K562 (cell line): ENCODE measurements around the gene SLC49A3. TPM values are rescaled to one million over a fixed set of nuclear protein-coding genes. Genes with fewer than 3 reads are reported as not detected.
A peak's percentile ranks its signal among the peaks of the same experiment; 100 is the strongest.
"Not testable (repeated sequence)": the region's sequence is repeated elsewhere in the genome, so short reads cannot be mapped to it uniquely, and the experiment has no call there.

Experiments used
- ATAC-seq: fragments of 200-7000 bp; cut with Tn5 transposase; 3 replicates; pipeline ENCODE4 v1.9.1; 2020; ENCODE audit warnings: moderate library complexity
- BruUV-seq: library from RNA; stranded (reverse); fragments of 400-500 nt; replicated peaks from 2 replicates; lab custom pipeline; 2021; lab: Mats Ljungman, UMichigan
- CTCF ChIA-PET: fragments of 300-600 bp; formaldehyde crosslinking; extraction: SDS; loops from one replicate; lab custom pipeline; 2021; ENCODE audit warnings: low intra/inter-chr PET ratio; lab: Yijun Ruan, JAX
- POLR2A ChIA-PET: fragments of 300-600, 350-650 bp; sonication (Branson Sonifier 250); formaldehyde crosslinking; extraction: SDS; loops from one replicate; lab custom pipeline; 2021; ENCODE audit warnings: antibody characterized with exemption, inconsistent platforms; lab: Yijun Ruan, JAX
- DNase-seq, 4 experiments: peaks; one replicate each; pipeline versions ENCODE4 v3.0.0 to v3.0.0-alpha.2; 2011 to 2018; ENCODE audit warnings: low spot score in 3 of 4, mixed read lengths in 3 of 4; ENCODE audit errors: extremely low read depth in 1 of 4
- FAIRE-seq: peaks from 2 replicates; lab custom pipeline; 2011; peaks lifted over from hg19 to GRCh38; lab: Jason Lieb, UNC
- H2AFZ ChIP-seq: 2 replicates; pipeline ENCODE4 v1.6.0; 2011; ENCODE audit warnings: low read depth, low read length, control low read depth, inconsistent platforms
- H3K27ac ChIP-seq: fragments of 200-600 bp; 3 replicates; pipeline ENCODE4 v1.8.0; 2011; ENCODE audit warnings: low read depth, mild to moderate bottlenecking, control low read depth, inconsistent platforms, low read length, moderate library complexity, mixed read lengths; ENCODE audit errors: extremely low read depth
- H3K27me3 ChIP-seq, 2 experiments: fragments of 300-600 bp in 1 of 2; 2 replicates in 1 of 2; 3 replicates in 1 of 2; pipeline versions ENCODE4 v1.6.0 to v1.8.0; 2011; ENCODE audit warnings: inconsistent platforms in 2 of 2, low read length in 2 of 2, mild to moderate bottlenecking in 1 of 2, mixed read lengths in 1 of 2, moderate library complexity in 1 of 2; ENCODE audit not compliant: control insufficient read depth in 2 of 2, insufficient read depth in 2 of 2
- H3K36me3 ChIP-seq: fragments of 300-600 bp; 3 replicates; pipeline ENCODE4 v1.8.0; 2011; ENCODE audit warnings: mild to moderate bottlenecking, low read length, inconsistent platforms; ENCODE audit not compliant: control insufficient read depth, insufficient read depth
- H3K4me1 ChIP-seq, 2 experiments: fragments of 200-600 bp in 1 of 2; replicated peaks in 1 of 2; 2 replicates in 1 of 2; 3 replicates in 1 of 2; pipeline versions ENCODE4 v1.5.1 to v1.8.0; 2011; ENCODE audit warnings: inconsistent platforms in 2 of 2, low read length in 2 of 2, mild to moderate bottlenecking in 1 of 2, mixed read lengths in 1 of 2, moderate library complexity in 1 of 2; ENCODE audit not compliant: control insufficient read depth in 2 of 2, insufficient read depth in 2 of 2
- H3K4me2 ChIP-seq: 2 replicates; pipeline ENCODE4 v1.6.1; 2011; ENCODE audit warnings: low read length, control low read depth, inconsistent platforms, mixed read lengths; ENCODE audit not compliant: insufficient read depth
- H3K4me3 ChIP-seq: fragments of 200-600 bp; sonication (generic), shearing (Covaris generic); 2 replicates; pipeline ENCODE4 v1.5.1; 2016; ENCODE audit warnings: control low read depth, inconsistent platforms
- H3K79me2 ChIP-seq: fragments of 200-600 bp; 3 replicates; pipeline ENCODE4 v1.8.0; 2011; ENCODE audit warnings: low read length, inconsistent platforms; ENCODE audit not compliant: control insufficient read depth, insufficient read depth
- H3K9ac ChIP-seq, 2 experiments: 2 replicates each; pipeline versions ENCODE4 v1.6.0 to v1.6.1; 2011; ENCODE audit warnings: low read depth in 2 of 2, low read length in 2 of 2, control low read depth in 1 of 2, inconsistent platforms in 1 of 2, mild to moderate bottlenecking in 1 of 2, mixed read lengths in 1 of 2; ENCODE audit not compliant: insufficient read depth in 1 of 2
- H3K9me1 ChIP-seq: one replicate; pipeline ENCODE4 v1.6.0; 2011; ENCODE audit warnings: inconsistent platforms, mild to moderate bottlenecking, low read length, moderate library complexity; ENCODE audit not compliant: control insufficient read depth, insufficient read depth
- H3K9me3 ChIP-seq: replicated peaks from 2 replicates; pipeline ENCODE4 v1.5.1; 2011; ENCODE audit warnings: low read depth, low read length, inconsistent platforms; ENCODE audit not compliant: control insufficient read depth, insufficient read depth
- H4K20me1 ChIP-seq: replicated peaks from 2 replicates; pipeline ENCODE4 v1.6.1; 2011; ENCODE audit warnings: low read length, inconsistent platforms, mixed read lengths; ENCODE audit not compliant: control insufficient read depth, insufficient read depth
- ETV5 ChIP-seq: sonication (generic); formaldehyde crosslinking; IDR thresholded peaks from 2 replicates; pipeline ENCODE4 v1.4.0; 2020; ENCODE audit warnings: low read depth, mild to moderate bottlenecking, missing genetic modification reagents
- JUN ChIP-seq, 2 experiments: sonication (generic) in 1 of 2; formaldehyde crosslinking in 1 of 2; IDR thresholded peaks; 2 replicates each; pipeline versions ENCODE4 v1.6.1 to v1.8.0; 2012 to 2022; ENCODE audit warnings: borderline replicate concordance in 2 of 2, mild to moderate bottlenecking in 2 of 2, improper control_type of control experiment in 1 of 2, low read depth in 1 of 2, low read length in 1 of 2, missing genetic modification reagents in 1 of 2
- NR1H2 ChIP-seq: sonication (generic); formaldehyde crosslinking; IDR thresholded peaks from 2 replicates; pipeline ENCODE4 v1.4.0; 2020; ENCODE audit warnings: mild to moderate bottlenecking, missing genetic modification reagents
- POLR2G ChIP-seq: fragments of 200-400 bp; formaldehyde crosslinking; IDR thresholded peaks from 2 replicates; pipeline ENCODE4 v1.6.1; 2017; ENCODE audit warnings: low read depth, mild to moderate bottlenecking, antibody characterized with exemption, low read length, moderate library complexity
- RBFOX2 ChIP-seq: fragments of 200-400 bp; formaldehyde crosslinking; IDR thresholded peaks from 2 replicates; pipeline ENCODE4 v1.6.1; 2017; ENCODE audit warnings: low read depth, mild to moderate bottlenecking, low read length, moderate library complexity
- ZBTB7A ChIP-seq: IDR thresholded peaks from 2 replicates; pipeline ENCODE4 v1.6.1; 2011; ENCODE audit warnings: low read depth, mild to moderate bottlenecking, low read length, moderate library complexity, borderline replicate concordance; ENCODE audit not compliant: control insufficient read depth
- ZNF830 ChIP-seq: fragments of 250-450 bp; sonication (Bioruptor Pico); IDR thresholded peaks from 2 replicates; pipeline ENCODE4 v1.5.0; 2021; ENCODE audit warnings: mild to moderate bottlenecking
- WGBS: fragments of 100-300 bp; shearing (Covaris generic); methylation state at CpG from one replicate; pipeline ENCODE4 v1.1.6; 2016; ENCODE audit warnings: low coverage, mixed read lengths; ENCODE audit not compliant: insufficient coverage; ENCODE audit errors: missing lambda C conversion rate; 5-methylcytosine and 5-hydroxymethylcytosine counted together
- in situ Hi-C: fragments of 300-500 bp; cut with MboI; formaldehyde crosslinking; loops from 4 replicates; pipeline ENCODE4 v1.15.0; 2018; ENCODE audit warnings: inconsistent platforms, mixed read lengths
- intact Hi-C: fragments of 100-400 bp; cut with micrococcal nuclease; formaldehyde crosslinking; loops from 2 replicates; pipeline ENCODE4 v1.14.2; 2022
- polyA plus RNA-seq, 8 experiments: library from polyadenylated mRNA; depleted of rRNA in 4 of 8; stranded (reverse) in 5 of 8; unstranded in 3 of 8; fragments of >200 nt; fragmentation: Nextera tagmentation in 2 of 8; fragmentation: Illumina TruSeq in 1 of 8; extraction: Ambion mirVana in 2 of 8; extraction: Trizol in 1 of 8; gene quantifications; 2 replicates each; pipeline versions ENCODE4 v1.2.1 to v1.2.3, GENCODE V29; 2011 to 2014; ENCODE audit warnings: inconsistent platforms in 1 of 8, missing spikeins in 1 of 8
- total RNA-seq, 7 experiments: library from RNA; depleted of rRNA in 6 of 7; stranded (reverse); fragments of >200 nt in 6 of 7; fragmentation: Illumina TruSeq in 2 of 7; extraction: Trizol in 2 of 7; gene quantifications; 2 replicates each; pipeline versions ENCODE4 v1.2.1 to v1.2.3, GENCODE V29; 2011 to 2021; ENCODE audit warnings: low replicate concordance in 1 of 7

The SLC49A3 gene
- total and polyA plus RNA-seq, 9 of the 15 experiments (the other 6 are each of a cell fraction or from before 2014, with no cell fraction given) = 0.24 to 0.41 TPM; not detected in 7

DNA sequence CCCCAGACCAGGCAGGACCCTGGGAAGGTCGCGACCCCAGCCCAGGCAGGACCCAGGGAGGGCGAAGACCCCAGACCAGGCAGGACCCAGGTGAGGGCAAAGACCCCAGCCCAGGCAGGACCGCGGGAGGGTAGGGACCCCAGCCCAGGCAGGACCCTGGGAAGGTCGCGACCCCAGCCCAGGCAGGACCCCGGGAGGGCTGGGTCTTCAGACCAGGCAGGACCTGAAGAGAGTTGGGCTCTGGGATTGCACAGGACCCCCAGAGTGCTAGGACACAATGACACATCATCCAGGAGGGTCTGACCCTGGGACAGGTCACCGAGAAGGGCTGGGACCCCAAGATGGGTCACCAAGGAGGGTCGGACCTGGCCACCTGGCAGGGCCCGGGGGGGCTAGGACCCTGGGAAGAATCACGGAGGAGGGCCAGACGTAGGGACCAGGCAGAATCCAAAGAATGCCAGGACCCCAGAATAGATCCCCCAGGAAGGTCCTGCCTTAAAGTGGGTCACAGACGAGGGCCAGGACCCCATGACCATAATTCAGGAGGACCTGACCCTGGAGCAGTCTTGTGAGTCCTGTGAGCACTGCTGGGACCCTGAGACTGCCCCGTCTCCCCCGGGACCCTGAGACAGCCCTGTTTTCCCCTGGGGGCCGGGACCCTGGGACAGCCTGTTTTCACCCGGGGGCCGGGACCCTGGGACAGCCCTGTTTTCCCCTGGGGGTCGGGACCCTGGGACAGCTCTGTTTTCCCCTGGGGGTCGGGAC lies 18.1 kb upstream of the SLC49A3 start:
- Histone ChIP-seq H3K27ac (no peak overlapping the region), H3K4me1 (peaks cover 22 to 66% of the 10 kb centered on the region in 2 experiments; a peak in 4 of 5 replicates), H3K9me3 (no peaks in the 10 kb centered on the region), H3K9ac (peak overlapping the region; percentile 77 to 98; a peak in 3 of 4 replicates), H3K27me3 (no peaks in the 10 kb centered on the region), H4K20me1 (no peaks in the 10 kb centered on the region), H3K79me2 (peaks cover 56% of the 10 kb centered on the region), H3K4me3 (no peak overlapping the region; the same call in 1 of the 2 replicates), H3K9me1 (peaks cover 4% of the 10 kb centered on the region), H2AFZ (no peak overlapping the region), H3K36me3 (peaks cover 19% of the 10 kb centered on the region; the same call in 2 of the 3 replicates), H3K4me2 (no peak overlapping the region)
- CTCF ChIA-PET = no interaction called here
- ATAC-seq (no peak), DNase-seq (no peak), FAIRE-seq (no peak)
- WGBS = 84% methylated on average over 12 of the region's 21 CpGs
- POLR2A ChIA-PET = no interaction called here
- BruUV-seq = no TSS peak
- intact Hi-C loops (no loop called here), in situ Hi-C loops (no loop called here)
- TF ChIP-seq ZNF830 = no peak
- TF ChIP-seq ZBTB7A = peak; percentile 40; the same call in 1 of the 2 replicates

GRCh38 chr4:706083-706633 lies 17.2 kb upstream of the SLC49A3 start:
- H3K27me3 ChIP-seq; H3K9me1 ChIP-seq; in situ Hi-C loops; H4K20me1 ChIP-seq; H3K9me3 ChIP-seq; BruUV-seq; POLR2A ChIA-PET; intact Hi-C loops; FAIRE-seq; CTCF ChIA-PET; ATAC-seq; DNase-seq; TF ChIP-seq JUN (IDR thresholded peaks at IDR 0.05; ENCODE audit: borderline replicate concordance, low read depth, low read length): not testable (repeated sequence)
- peaks cover 19% of the 10 kb centered on the region; the same call in 2 of the 3 replicates for H3K36me3 ChIP-seq
- peak overlapping the region; percentile 74 for H2AFZ ChIP-seq
- H3K79me2 ChIP-seq = peaks cover 50% of the 10 kb centered on the region
- 3% methylated on average over 13 of the region's 21 CpGs for whole genome bisulfite sequencing
- TF ChIP-seq JUN (CRISPR knock-in tag; IDR thresholded peaks at IDR 0.05; ENCODE audit: borderline replicate concordance) (0 out of 2 replicates have a peak, but pooled peaks have one; percentile 67), NR1H2 (CRISPR knock-in tag) (0 out of 2 replicates have a peak, but pooled peaks have one; percentile 32), ZBTB7A (peak; percentile 69; the same call in 1 of the 2 replicates), ETV5 (CRISPR knock-in tag) (0 out of 2 replicates have a peak, but pooled peaks have one; percentile 0), POLR2G (peak; percentile 49), RBFOX2 (peak; percentile 61)
- peak overlapping the region; percentile 98 to 99 for H3K9ac ChIP-seq
- H3K27ac ChIP-seq = peak overlapping the region; percentile 83
- H3K4me3 ChIP-seq = peak overlapping the region; percentile 77
- H3K4me1 ChIP-seq = peaks cover 23 to 68% of the 10 kb centered on the region in 2 experiments; a peak in 4 of 5 replicates
- H3K4me2 ChIP-seq = peak overlapping the region; percentile 84
